ENCODE results near the gene NUP50. TPM values are rescaled to one million over a fixed set of nuclear protein-coding genes. Genes with fewer than 3 reads are reported as not detected.
"Not testable (repeated sequence)": the region's sequence is repeated elsewhere in the genome, so short reads cannot be mapped to it uniquely, and the experiment has no call there.

The NUP50 gene
- total RNA-seq, 2 experiments from 2014 or later, result 123 to 133 TPM

GRCh38 chr22:45190202-45190872, 26.6 kb downstream of the NUP50 start:
- H3K36me3 Mint-ChIP-seq (ENCODE audit: low read depth), result peaks cover 23% of the 10 kb centered on the region
- peaks cover 14% of the 10 kb centered on the region for H3K4me1 Mint-ChIP-seq (ENCODE audit: low read depth)
- intact Hi-C loops (cut with micrococcal nuclease), result no loop called here
- ChIA-PET CTCF (no interaction called here), POLR2A (no interaction called here)
- TF ChIP-seq, protein P1, sequence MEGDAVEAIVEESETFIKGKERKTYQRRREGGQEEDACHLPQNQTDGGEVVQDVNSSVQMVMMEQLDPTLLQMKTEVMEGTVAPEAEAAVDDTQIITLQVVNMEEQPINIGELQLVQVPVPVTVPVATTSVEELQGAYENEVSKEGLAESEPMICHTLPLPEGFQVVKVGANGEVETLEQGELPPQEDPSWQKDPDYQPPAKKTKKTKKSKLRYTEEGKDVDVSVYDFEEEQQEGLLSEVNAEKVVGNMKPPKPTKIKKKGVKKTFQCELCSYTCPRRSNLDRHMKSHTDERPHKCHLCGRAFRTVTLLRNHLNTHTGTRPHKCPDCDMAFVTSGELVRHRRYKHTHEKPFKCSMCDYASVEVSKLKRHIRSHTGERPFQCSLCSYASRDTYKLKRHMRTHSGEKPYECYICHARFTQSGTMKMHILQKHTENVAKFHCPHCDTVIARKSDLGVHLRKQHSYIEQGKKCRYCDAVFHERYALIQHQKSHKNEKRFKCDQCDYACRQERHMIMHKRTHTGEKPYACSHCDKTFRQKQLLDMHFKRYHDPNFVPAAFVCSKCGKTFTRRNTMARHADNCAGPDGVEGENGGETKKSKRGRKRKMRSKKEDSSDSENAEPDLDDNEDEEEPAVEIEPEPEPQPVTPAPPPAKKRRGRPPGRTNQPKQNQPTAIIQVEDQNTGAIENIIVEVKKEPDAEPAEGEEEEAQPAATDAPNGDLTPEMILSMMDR (IDR thresholded peaks at IDR 0.05), result no peak
- H3K9me3 Mint-ChIP-seq, result no peaks in the 10 kb centered on the region
- ATAC-seq, result no peak
- no peaks in the 10 kb centered on the region for H3K27me3 Mint-ChIP-seq
- DNase-seq, result no peak
- H3K27ac Mint-ChIP-seq, result no peak overlapping the region
- H3K4me3 Mint-ChIP-seq, result no peak overlapping the region

- H3K4me3 Mint-ChIP-seq; DNase-seq; H3K27ac Mint-ChIP-seq; POLR2A ChIA-PET; intact Hi-C loops (cut with micrococcal nuclease); H3K9me3 Mint-ChIP-seq; ATAC-seq; H3K4me1 Mint-ChIP-seq (ENCODE audit: low read depth); H3K27me3 Mint-ChIP-seq: not testable (repeated sequence)
- CTCF ChIA-PET, result interaction anchor here (1.2 to 1.3 kb wide), 2 partner anchors 18 to 21 kb away, joined by 3 to 4 read pairs; no protein-coding TSS in a partner anchor
- peaks cover 14% of the 10 kb centered on the region for H3K36me3 Mint-ChIP-seq (ENCODE audit: low read depth)
Measured at GRCh38 chr22:45191746-45192145, 28.0 kb downstream of the NUP50 start.

GRCh38 chr22:45192701-45193187, 29.0 kb downstream of the NUP50 start:
- no peak overlapping the region for H3K4me3 Mint-ChIP-seq
- H3K9me3 Mint-ChIP-seq, result no peaks in the 10 kb centered on the region
- H3K4me1 Mint-ChIP-seq (ENCODE audit: low read depth), result no peaks in the 10 kb centered on the region
- POLR2A ChIA-PET, result interaction anchor here (0.8 to 1.2 kb wide), 2 partner anchors 9 to 12 kb away, joined by 3 read pairs; no protein-coding TSS in a partner anchor
- no peaks in the 10 kb centered on the region for H3K27me3 Mint-ChIP-seq
- TF ChIP-seq, protein P1 (IDR thresholded peaks at IDR 0.05), result no peak
- peaks cover 7% of the 10 kb centered on the region for H3K36me3 Mint-ChIP-seq (ENCODE audit: low read depth)
- CTCF ChIA-PET, result interaction anchor here (0.8 to 1.2 kb wide), 2 partner anchors 13 to 20 kb away, joined by 3 read pairs; no protein-coding TSS in a partner anchor
- DNase-seq, result no peak
- no peak overlapping the region for H3K27ac Mint-ChIP-seq
- ATAC-seq, result no peak
- intact Hi-C loops (cut with micrococcal nuclease), result no loop called here

GRCh38 chr22:45194686-45195085, 31.0 kb downstream of the NUP50 start:
- intact Hi-C loops (cut with micrococcal nuclease), result no loop called here
- no peak for ATAC-seq
- TF ChIP-seq, protein P1 (IDR thresholded peaks at IDR 0.05), result no peak
- DNase-seq, result no peak
- ChIA-PET POLR2A (no interaction called here), CTCF (interaction anchor here (1.0 kb wide), 1 partner anchor 14 kb away, joined by 5 read pairs; no protein-coding TSS in a partner anchor)
- peaks cover 5% of the 10 kb centered on the region for H3K36me3 Mint-ChIP-seq (ENCODE audit: low read depth)
- no peaks in the 10 kb centered on the region for H3K4me1 Mint-ChIP-seq (ENCODE audit: low read depth)
- H3K4me3 Mint-ChIP-seq, result no peak overlapping the region
- no peak overlapping the region for H3K27ac Mint-ChIP-seq
- no peaks in the 10 kb centered on the region for H3K9me3 Mint-ChIP-seq
- H3K27me3 Mint-ChIP-seq, result no peaks in the 10 kb centered on the region

GRCh38 chr22:45195616-45196015, 31.9 kb downstream of the NUP50 start:
- intact Hi-C loops (cut with micrococcal nuclease), result no loop called here
- CTCF ChIA-PET, result interaction anchor here (1.0 kb wide), 1 partner anchor 13 kb away, joined by 5 read pairs; no protein-coding TSS in a partner anchor
- no peaks in the 10 kb centered on the region for H3K27me3 Mint-ChIP-seq
- no peak overlapping the region for H3K4me3 Mint-ChIP-seq
- no peaks in the 10 kb centered on the region for H3K4me1 Mint-ChIP-seq (ENCODE audit: low read depth)
- peaks cover 7% of the 10 kb centered on the region for H3K36me3 Mint-ChIP-seq (ENCODE audit: low read depth)
- TF ChIP-seq, protein P1 (IDR thresholded peaks at IDR 0.05), result no peak
- DNase-seq, result no peak
- H3K9me3 Mint-ChIP-seq, result no peaks in the 10 kb centered on the region
- no peak overlapping the region for H3K27ac Mint-ChIP-seq
- POLR2A ChIA-PET, result interaction anchor here (0.6 to 1.0 kb wide), 2 partner anchors 9 to 177 kb away, joined by 3 read pairs; no protein-coding TSS in a partner anchor
- ATAC-seq, result no peak
